Measurements from ENCODE around the gene CPLX1.

Gene CPLX1

GRCh38 chr4:825971-826330, at the start of gene CPLX1:
TSS of gene CPLX1 (minus strand) at chr4:826129. CDS start at chr4:824522, 1,607 bp downstream.
- DNase-seq (ENCODE audit: low read depth in 2 of 2), result no peak

- no peak for DNase-seq (ENCODE audit: low read depth in 2 of 2)
These were observed 49.3 kb upstream of the CPLX1 start for GRCh38 chr4:874971-875817.

GRCh38 chr4:874056-874455, 48.1 kb upstream of the CPLX1 start:
- no peak for DNase-seq (ENCODE audit: low read depth in 2 of 2)

GRCh38 chr4:872241-872981, 46.5 kb upstream of the CPLX1 start:
- no peak for DNase-seq (ENCODE audit: low read depth in 2 of 2)

- no peak for DNase-seq (ENCODE audit: low read depth in 2 of 2)
These were observed 45.6 kb upstream of the CPLX1 start for GRCh38 chr4:871484-871883.

- DNase-seq (ENCODE audit: low read depth in 2 of 2), result no peak
These were observed 45.0 kb upstream of the CPLX1 start for GRCh38 chr4:870951-871350.

- DNase-seq (ENCODE audit: low read depth in 2 of 2), result no peak
These were observed 43.8 kb upstream of the CPLX1 start for GRCh38 chr4:869776-870175.

GRCh38 chr4:868421-868820, 42.5 kb upstream of the CPLX1 start:
- DNase-seq (ENCODE audit: low read depth in 2 of 2), result no peak

GRCh38 chr4:867526-868250, 41.8 kb upstream of the CPLX1 start:
- DNase-seq (ENCODE audit: low read depth in 2 of 2), result no peak

- DNase-seq (ENCODE audit: low read depth in 2 of 2), result no peak
These were observed 40.9 kb upstream of the CPLX1 start for GRCh38 chr4:866761-867390.

- no peak for DNase-seq (ENCODE audit: low read depth in 2 of 2)
These were observed 40.3 kb upstream of the CPLX1 start for GRCh38 chr4:866068-866760.

GRCh38 chr4:865572-865971, 39.6 kb upstream of the CPLX1 start:
- DNase-seq (ENCODE audit: low read depth in 2 of 2), result no peak

- DNase-seq (ENCODE audit: low read depth in 2 of 2), result no peak
These were observed 39.2 kb upstream of the CPLX1 start for GRCh38 chr4:865121-865465.

- DNase-seq (ENCODE audit: low read depth in 2 of 2), result no peak
These were observed 38.7 kb upstream of the CPLX1 start for GRCh38 chr4:864456-865120.

- DNase-seq (ENCODE audit: low read depth in 2 of 2), result no peak
These were observed 34.6 kb upstream of the CPLX1 start for GRCh38 chr4:860561-860960.

GRCh38 chr4:859496-859895, 33.6 kb upstream of the CPLX1 start:
- no peak for DNase-seq (ENCODE audit: low read depth in 2 of 2)

- no peak for DNase-seq (ENCODE audit: low read depth in 2 of 2)
These were observed 33.0 kb upstream of the CPLX1 start for GRCh38 chr4:858831-859451.

GRCh38 chr4:858041-858481, 32.1 kb upstream of the CPLX1 start:
- DNase-seq (ENCODE audit: low read depth in 2 of 2), result no peak

GRCh38 chr4:857461-857860, 31.5 kb upstream of the CPLX1 start:
- no peak for DNase-seq (ENCODE audit: low read depth in 2 of 2)

GRCh38 chr4:856225-856901, 30.4 kb upstream of the CPLX1 start:
- DNase-seq (ENCODE audit: low read depth in 2 of 2), result no peak

Measured in stimulated activated CD8-positive, alpha-beta memory T cell treated with anti-CD3 and anti-CD28 coated beads, Interleukin-2, amount 100 ng/mL, for 1 hour (primary cell).